ENCODE data around the gene SLC39A13.

Gene SLC39A13

DNA sequence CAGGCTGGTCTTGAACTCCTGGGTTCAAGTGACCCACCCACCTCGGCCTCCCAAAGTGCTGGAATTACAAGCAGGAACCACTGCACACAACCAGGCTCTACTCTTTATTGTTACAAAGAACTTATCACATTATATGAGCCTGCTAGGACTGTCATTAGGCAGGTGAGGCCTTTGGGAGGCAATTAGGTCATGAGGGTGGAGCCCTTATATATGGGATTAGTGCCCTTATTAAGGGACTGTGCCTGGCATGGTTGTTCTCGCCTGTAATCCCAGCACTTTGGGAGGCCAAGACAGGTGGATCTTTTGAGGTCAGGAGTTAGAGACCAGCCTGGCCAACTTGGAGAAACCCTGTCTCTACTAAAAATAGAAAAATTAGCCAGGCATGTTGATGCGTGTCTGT lies 28.3 kb downstream of the SLC39A13 start:
- no peak overlapping the region for H3K23ac ChIP-seq (ENCODE audit: low read length)
- no peak overlapping the region for H3K9ac ChIP-seq (ENCODE audit: low read length)
- no peak overlapping the region for H3K4me2 ChIP-seq (ENCODE audit: low read length)
- H3K36me3 ChIP-seq (ENCODE audit: control insufficient read depth in 1 of 2, insufficient read depth in 2 of 2, low read length in 2 of 2), result no peaks in the 10 kb centered on the region
- no peaks in the 10 kb centered on the region for H3K9me3 ChIP-seq (ENCODE audit: insufficient read depth, low read depth, low read length)
- H3K18ac ChIP-seq (ENCODE audit: low read length), result no peak overlapping the region
- H4K91ac ChIP-seq (ENCODE audit: low read depth, low read length), result no peak overlapping the region
- no peaks in the 10 kb centered on the region for H3K79me2 ChIP-seq (ENCODE audit: control insufficient read depth, insufficient read depth, low read length, poor library complexity)
- no peak overlapping the region for H2BK5ac ChIP-seq (ENCODE audit: low read depth, low read length, poor library complexity)
- H4K8ac ChIP-seq (ENCODE audit: low read depth, low read length), result no peak overlapping the region
- H3K27me3 ChIP-seq (ENCODE audit: insufficient read depth, low read length), result no peaks in the 10 kb centered on the region
- H3K4me1 ChIP-seq (ENCODE audit: control insufficient read depth in 1 of 2, insufficient read depth in 2 of 2, low read length in 2 of 2), result no peaks in the 10 kb centered on the region
- H2BK120ac ChIP-seq (ENCODE audit: insufficient read depth, low read length, poor library complexity), result no peak overlapping the region
- no peak overlapping the region for H4K12ac ChIP-seq (ENCODE audit: low read depth, low read length)
- no CpG with 5 or more reads among the region's 3 CpGs for WGBS (ENCODE audit: extremely low coverage, insufficient coverage, insufficient read length)
- no peak overlapping the region for H3K27ac ChIP-seq (ENCODE audit: low read depth, low read length)
- H3K4me3 ChIP-seq (ENCODE audit: low read depth, low read length), result no peak overlapping the region
- no peak for DNase-seq
- H2BK12ac ChIP-seq (ENCODE audit: low read length), result no peak overlapping the region
- no peak overlapping the region for H3K14ac ChIP-seq (ENCODE audit: low read length)
- no peaks in the 10 kb centered on the region for H3K79me1 ChIP-seq (ENCODE audit: low read length)
- no peak overlapping the region for H3K4ac ChIP-seq (ENCODE audit: low read depth, low read length)
- H2AFZ ChIP-seq (ENCODE audit: insufficient read depth, low read length, poor library complexity), result no peak overlapping the region
- no peak overlapping the region for H2AK5ac ChIP-seq (ENCODE audit: low read length)

GRCh38 chr11:47437218-47437745 lies 28.9 kb downstream of the SLC39A13 start:
- Histone ChIP-seq H4K8ac (ENCODE audit: low read depth, low read length) (no peak overlapping the region), H3K14ac (ENCODE audit: low read length) (no peak overlapping the region), H2BK5ac (ENCODE audit: low read depth, low read length, poor library complexity) (no peak overlapping the region), H3K79me2 (ENCODE audit: control insufficient read depth, insufficient read depth, low read length, poor library complexity) (no peaks in the 10 kb centered on the region), H3K4ac (ENCODE audit: low read depth, low read length) (no peak overlapping the region), H3K18ac (ENCODE audit: low read length) (no peak overlapping the region), H3K36me3 (ENCODE audit: control insufficient read depth in 1 of 2, insufficient read depth in 2 of 2, low read length in 2 of 2) (no peaks in the 10 kb centered on the region), H3K27ac (ENCODE audit: low read depth, low read length) (no peak overlapping the region), H2AFZ (ENCODE audit: insufficient read depth, low read length, poor library complexity) (no peak overlapping the region), H4K91ac (ENCODE audit: low read depth, low read length) (no peak overlapping the region), H3K27me3 (ENCODE audit: insufficient read depth, low read length) (no peaks in the 10 kb centered on the region), H3K9ac (ENCODE audit: low read length) (no peak overlapping the region), H4K12ac (ENCODE audit: low read depth, low read length) (no peak overlapping the region), H2AK5ac (ENCODE audit: low read length) (no peak overlapping the region), H3K4me3 (ENCODE audit: low read depth, low read length) (no peak overlapping the region), H3K79me1 (ENCODE audit: low read length) (no peaks in the 10 kb centered on the region), H3K4me2 (ENCODE audit: low read length) (no peak overlapping the region), H2BK120ac (ENCODE audit: insufficient read depth, low read length, poor library complexity) (no peak overlapping the region), H3K9me3 (ENCODE audit: insufficient read depth, low read depth, low read length) (no peaks in the 10 kb centered on the region), H3K23ac (ENCODE audit: low read length) (no peak overlapping the region), H2BK12ac (ENCODE audit: low read length) (no peak overlapping the region), H3K4me1 (ENCODE audit: control insufficient read depth in 1 of 2, insufficient read depth in 2 of 2, low read length in 2 of 2) (no peaks in the 10 kb centered on the region)
- WGBS (ENCODE audit: extremely low coverage, insufficient coverage, insufficient read length), result no CpG with 5 or more reads among the region's 11 CpGs
- no peak for DNase-seq

DNA sequence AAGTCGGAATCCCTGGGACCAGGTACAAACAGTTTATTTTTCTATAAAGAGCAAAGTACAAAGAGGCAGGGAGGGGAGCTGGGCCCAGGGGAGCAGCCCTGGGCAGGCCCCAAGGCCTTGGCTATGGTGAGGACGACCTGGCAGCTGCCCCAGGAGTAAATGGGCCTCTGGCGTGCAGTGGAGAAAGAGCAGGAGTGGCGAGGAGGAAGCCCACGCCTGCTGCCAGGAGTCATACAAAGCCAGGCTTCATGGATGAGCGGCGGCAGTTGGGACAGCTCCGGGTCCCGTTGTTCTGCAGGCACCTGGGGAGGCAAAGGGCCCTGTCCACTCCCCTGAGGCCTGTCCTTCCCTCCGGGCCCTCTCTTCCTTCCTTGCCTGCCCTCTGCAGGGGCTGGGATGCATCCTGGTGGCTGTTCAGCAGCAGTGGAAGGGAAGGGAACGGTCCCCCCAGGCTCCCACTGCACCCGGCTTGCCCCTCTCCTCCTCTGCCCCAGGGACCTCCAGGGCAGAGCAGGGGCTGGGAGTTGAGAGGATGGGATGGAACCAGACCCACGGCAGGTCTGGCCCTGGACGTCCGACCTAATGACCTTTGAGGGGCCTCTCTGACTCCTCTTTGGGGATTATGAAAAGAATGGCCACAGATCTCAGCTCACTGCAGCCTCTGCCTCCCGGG lies 29.5 kb downstream of the SLC39A13 start:
- Histone ChIP-seq H4K91ac (ENCODE audit: low read depth, low read length) (no peak overlapping the region), H3K27me3 (ENCODE audit: insufficient read depth, low read length) (no peaks in the 10 kb centered on the region), H3K36me3 (ENCODE audit: control insufficient read depth in 1 of 2, insufficient read depth in 2 of 2, low read length in 2 of 2) (no peaks in the 10 kb centered on the region), H2BK120ac (ENCODE audit: insufficient read depth, low read length, poor library complexity) (no peak overlapping the region), H3K4ac (ENCODE audit: low read depth, low read length) (no peak overlapping the region), H3K14ac (ENCODE audit: low read length) (no peak overlapping the region), H2BK12ac (ENCODE audit: low read length) (no peak overlapping the region), H2AK5ac (ENCODE audit: low read length) (no peak overlapping the region), H3K18ac (ENCODE audit: low read length) (no peak overlapping the region), H4K8ac (ENCODE audit: low read depth, low read length) (no peak overlapping the region), H2AFZ (ENCODE audit: insufficient read depth, low read length, poor library complexity) (no peak overlapping the region), H3K79me1 (ENCODE audit: low read length) (no peaks in the 10 kb centered on the region), H3K4me2 (ENCODE audit: low read length) (no peak overlapping the region), H3K23ac (ENCODE audit: low read length) (no peak overlapping the region), H2BK5ac (ENCODE audit: low read depth, low read length, poor library complexity) (no peak overlapping the region), H3K9ac (ENCODE audit: low read length) (no peak overlapping the region), H3K79me2 (ENCODE audit: control insufficient read depth, insufficient read depth, low read length, poor library complexity) (no peaks in the 10 kb centered on the region), H3K27ac (ENCODE audit: low read depth, low read length) (no peak overlapping the region), H3K4me1 (ENCODE audit: control insufficient read depth in 1 of 2, insufficient read depth in 2 of 2, low read length in 2 of 2) (no peaks in the 10 kb centered on the region), H3K4me3 (ENCODE audit: low read depth, low read length) (no peak overlapping the region), H4K12ac (ENCODE audit: low read depth, low read length) (no peak overlapping the region), H3K9me3 (ENCODE audit: insufficient read depth, low read depth, low read length) (no peaks in the 10 kb centered on the region)
- no CpG with 5 or more reads among the region's 16 CpGs for WGBS (ENCODE audit: extremely low coverage, insufficient coverage, insufficient read length)
- DNase-seq, result no peak

DNA sequence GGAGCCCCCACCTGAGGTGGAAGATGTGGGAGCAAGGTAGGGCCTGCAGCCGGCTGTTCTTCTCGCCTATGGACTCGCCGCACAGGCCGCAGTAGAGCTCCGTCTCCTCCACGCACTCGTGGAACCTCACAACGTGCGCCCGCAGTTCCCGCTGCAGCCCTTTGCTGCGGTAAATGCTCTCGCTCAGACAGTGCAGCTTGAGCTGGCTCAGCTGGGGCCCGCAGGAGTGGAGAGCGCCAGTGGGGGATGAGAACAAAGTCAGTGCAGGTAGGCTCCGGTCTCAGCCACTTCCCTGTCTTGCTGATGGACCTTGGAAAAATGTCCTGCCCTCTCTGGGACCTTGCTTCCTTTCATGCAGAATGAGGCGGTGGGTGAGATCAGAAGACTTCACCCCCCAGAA lies 30.3 kb downstream of the SLC39A13 start:
- Histone ChIP-seq H3K9ac (ENCODE audit: low read length) (no peak overlapping the region), H2AK5ac (ENCODE audit: low read length) (no peak overlapping the region), H3K79me1 (ENCODE audit: low read length) (no peaks in the 10 kb centered on the region), H2BK5ac (ENCODE audit: low read depth, low read length, poor library complexity) (no peak overlapping the region), H3K23ac (ENCODE audit: low read length) (no peak overlapping the region), H2BK12ac (ENCODE audit: low read length) (no peak overlapping the region), H4K8ac (ENCODE audit: low read depth, low read length) (no peak overlapping the region), H3K18ac (ENCODE audit: low read length) (no peak overlapping the region), H3K36me3 (ENCODE audit: control insufficient read depth in 1 of 2, insufficient read depth in 2 of 2, low read length in 2 of 2) (no peaks in the 10 kb centered on the region), H2BK120ac (ENCODE audit: insufficient read depth, low read length, poor library complexity) (no peak overlapping the region), H4K12ac (ENCODE audit: low read depth, low read length) (no peak overlapping the region), H3K4me3 (ENCODE audit: low read depth, low read length) (no peak overlapping the region), H4K91ac (ENCODE audit: low read depth, low read length) (no peak overlapping the region), H2AFZ (ENCODE audit: insufficient read depth, low read length, poor library complexity) (no peak overlapping the region), H3K4ac (ENCODE audit: low read depth, low read length) (no peak overlapping the region), H3K27ac (ENCODE audit: low read depth, low read length) (no peak overlapping the region), H3K4me1 (ENCODE audit: control insufficient read depth in 1 of 2, insufficient read depth in 2 of 2, low read length in 2 of 2) (no peaks in the 10 kb centered on the region), H3K14ac (ENCODE audit: low read length) (no peak overlapping the region), H3K27me3 (ENCODE audit: insufficient read depth, low read length) (no peaks in the 10 kb centered on the region), H3K79me2 (ENCODE audit: control insufficient read depth, insufficient read depth, low read length, poor library complexity) (no peaks in the 10 kb centered on the region), H3K9me3 (ENCODE audit: insufficient read depth, low read depth, low read length) (no peaks in the 10 kb centered on the region), H3K4me2 (ENCODE audit: low read length) (no peak overlapping the region)
- WGBS (ENCODE audit: extremely low coverage, insufficient coverage, insufficient read length), result no CpG with 5 or more reads among the region's 18 CpGs
- DNase-seq, result no peak

Data from trophoblast cell (in vitro differentiated cells and primary cell).